Prostate gland (tissue), 2 donors: Measurements from ENCODE around the gene SH2D1B.
A peak's percentile ranks its signal among the peaks of the same experiment; 100 is the strongest.

Experiments used
- CTCF ChIP-seq, 4 experiments: fragments of 200-600 bp in 2 of 4; fragments of 450-650 bp in 2 of 4; sonication (generic) in 2 of 4; IDR thresholded peaks; 1 replicate in 3 of 4; 2 replicates in 1 of 4; pipeline ENCODE4 v1.5.1; 2016 to 2019; ENCODE audit warnings: antibody characterized with exemption in 4 of 4, mild to moderate bottlenecking in 2 of 4, moderate library complexity in 2 of 4
- POLR2A ChIP-seq: fragments of 450-650 bp; IDR thresholded peaks from one replicate; pipeline ENCODE4 v1.6.1; 2016; ENCODE audit warnings: antibody characterized with exemption, mild to moderate bottlenecking
- POLR2AphosphoS5 ChIP-seq: sonication (generic); formaldehyde crosslinking; IDR thresholded peaks from one replicate; pipeline ENCODE4 v1.6.1; 2017; ENCODE audit warnings: antibody characterized with exemption

- TF ChIP-seq CTCF (IDR thresholded peaks at IDR 0.05) (no peak), POLR2A (no peak), POLR2AphosphoS5 (peak; percentile 43)
Measured at GRCh38 chr1:162349635-162350330, 62.2 kb downstream of the SH2D1B start.
